ELF-1 (cell line): Measurements from ENCODE around the gene ISOC1.

ENCODE experiments used
- DNase-seq: peaks from one replicate; pipeline ENCODE4 v3.0.0-alpha.2; 2016; ENCODE audit warnings: low read depth, low spot score

ISOC1 gene

GRCh38 chr5:129094924-129095899 is 663 bp downstream of the ISOC1 start:
- no peak for DNase-seq

- peak; percentile 6 for DNase-seq
Measured at GRCh38 chr5:129096382-129096991, 1.9 kb downstream of the ISOC1 start.

- DNase-seq = no peak
Measured at GRCh38 chr5:129097498-129098296, 3.1 kb downstream of the ISOC1 start.

GRCh38 chr5:129098488-129099183 is 4.1 kb downstream of the ISOC1 start:
- DNase-seq = no peak

- no peak for DNase-seq
Measured at GRCh38 chr5:129099184-129099569, 4.6 kb downstream of the ISOC1 start.

GRCh38 chr5:129101794-129102193 is 7.2 kb downstream of the ISOC1 start:
- no peak for DNase-seq

- DNase-seq = no peak
Measured at GRCh38 chr5:129103397-129103796, 8.8 kb downstream of the ISOC1 start.

- DNase-seq = no peak
Measured at GRCh38 chr5:129104915-129105455, 10.4 kb downstream of the ISOC1 start.

GRCh38 chr5:129107637-129108036 is 13.1 kb downstream of the ISOC1 start:
- no peak for DNase-seq

GRCh38 chr5:129110742-129111141 is 16.2 kb downstream of the ISOC1 start:
- DNase-seq = no peak

GRCh38 chr5:129111351-129111750 is 16.8 kb downstream of the ISOC1 start:
- DNase-seq = no peak

- no peak for DNase-seq
Measured at GRCh38 chr5:129112295-129112694, 17.7 kb downstream of the ISOC1 start.

GRCh38 chr5:129113867-129114266 is 19.3 kb downstream of the ISOC1 start:
- no peak for DNase-seq

GRCh38 chr5:129114539-129115193 is 20.1 kb downstream of the ISOC1 start:
- no peak for DNase-seq

GRCh38 chr5:129115680-129116079 is 21.1 kb downstream of the ISOC1 start:
- no peak for DNase-seq

GRCh38 chr5:129116797-129117196 is 22.2 kb downstream of the ISOC1 start:
- DNase-seq = no peak

- no peak for DNase-seq
Measured at GRCh38 chr5:129118405-129118804, 23.9 kb downstream of the ISOC1 start.

- DNase-seq = no peak
Measured at GRCh38 chr5:129118826-129119225, 24.3 kb downstream of the ISOC1 start.

GRCh38 chr5:129120158-129120581 is 25.6 kb downstream of the ISOC1 start:
- DNase-seq = no peak

- no peak for DNase-seq
Measured at GRCh38 chr5:129122560-129122959, 28.0 kb downstream of the ISOC1 start.

GRCh38 chr5:129124608-129125007 is 30.1 kb downstream of the ISOC1 start:
- DNase-seq = no peak
